ENCODE data around the gene TPM4. TPM values are rescaled to one million over a fixed set of nuclear protein-coding genes. Genes with fewer than 3 reads are reported as not detected.

TPM4 gene
- total RNA-seq, 2 donors from 2014 or later, result 964 to 1,096 TPM

DNA sequence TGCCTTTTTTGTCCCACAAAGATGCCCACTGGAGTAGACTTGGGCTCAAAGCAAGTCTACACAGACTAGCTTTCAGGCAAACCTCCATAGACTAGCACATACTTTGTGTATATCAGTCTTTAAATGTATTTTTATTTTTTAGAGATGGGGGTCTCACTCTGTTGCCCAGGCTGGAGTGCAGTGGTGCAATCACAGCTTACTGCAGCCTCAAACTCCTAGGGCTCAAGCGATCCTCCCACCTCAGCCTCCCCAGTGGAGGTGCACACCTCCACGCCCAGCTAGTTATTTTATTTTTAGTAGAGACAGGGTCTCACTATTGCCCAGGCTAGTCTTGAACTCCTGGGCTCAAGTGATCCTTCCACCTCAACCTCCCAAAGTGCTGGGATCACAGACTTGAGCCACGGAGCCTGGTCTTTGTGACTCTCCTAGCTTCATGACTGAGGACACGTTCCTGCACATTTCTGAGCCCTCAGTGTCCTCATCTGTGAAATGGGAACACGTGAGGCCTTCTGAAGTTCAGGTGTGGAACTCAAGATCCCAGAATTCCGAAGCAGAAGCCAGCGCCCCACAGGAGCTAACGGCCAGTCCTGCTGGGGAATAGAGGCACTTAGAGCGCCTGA is 5.1 kb upstream of the TPM4 start:
- DNase-seq (ENCODE audit: low spot score), result no peak
- Histone ChIP-seq H3K4me1 (ENCODE audit: control insufficient read depth in 1 of 2, low read depth in 2 of 2) (peaks cover 19 to 57% of the 10 kb centered on the region in 2 donors), H3K4me3 (peak overlapping the region; percentile 94)

GRCh38 chr19:16073481-16073880 is 2.8 kb upstream of the TPM4 start:
- ATAC-seq (ENCODE audit: insufficient number of reproducible peaks, low FRiP score, low read depth), result no peak
- H3K27me3 ChIP-seq (replicated peaks; ENCODE audit: insufficient read depth), result no peaks in the 10 kb centered on the region
- H3K4me1 ChIP-seq (ENCODE audit: control insufficient read depth in 1 of 2, low read depth in 2 of 2), result peaks cover 20 to 55% of the 10 kb centered on the region in 2 donors
- H3K9me3 ChIP-seq, result no peaks in the 10 kb centered on the region
- H3K36me3 ChIP-seq, result peaks cover 8% of the 10 kb centered on the region
- DNase-seq (ENCODE audit: low spot score), result no peak
- TF ChIP-seq CTCF (IDR thresholded peaks at IDR 0.05), result no peak
- no peak overlapping the region for H3K4me3 ChIP-seq
- H3K27ac ChIP-seq, result peak overlapping the region; percentile 79 to 97

More for the DNA sequence above, 5.1 kb upstream of the TPM4 start:
- no peak for ATAC-seq (ENCODE audit: insufficient number of reproducible peaks, low FRiP score, low read depth)
- Histone ChIP-seq H3K27ac (peak overlapping the region; percentile 79 to 97), H3K27me3 (replicated peaks; ENCODE audit: insufficient read depth) (no peaks in the 10 kb centered on the region), H3K36me3 (peaks cover 8% of the 10 kb centered on the region), H3K9me3 (no peaks in the 10 kb centered on the region)
- TF ChIP-seq CTCF (IDR thresholded peaks at IDR 0.05), result no peak

- DNase-seq (ENCODE audit: low spot score), result no peak
- no peak for ATAC-seq (ENCODE audit: insufficient number of reproducible peaks, low FRiP score, low read depth)
- Histone ChIP-seq H3K4me3 (no peak overlapping the region), H3K36me3 (peaks cover 8% of the 10 kb centered on the region), H3K4me1 (ENCODE audit: control insufficient read depth in 1 of 2, low read depth in 2 of 2) (peaks cover 20 to 55% of the 10 kb centered on the region in 2 donors), H3K27me3 (replicated peaks; ENCODE audit: insufficient read depth) (no peaks in the 10 kb centered on the region), H3K9me3 (no peaks in the 10 kb centered on the region), H3K27ac (peak overlapping the region; percentile 99 to 100)
- no peak for TF ChIP-seq CTCF (IDR thresholded peaks at IDR 0.05)
Observed at GRCh38 chr19:16073988-16074387, 2.3 kb upstream of the TPM4 start.

DNA sequence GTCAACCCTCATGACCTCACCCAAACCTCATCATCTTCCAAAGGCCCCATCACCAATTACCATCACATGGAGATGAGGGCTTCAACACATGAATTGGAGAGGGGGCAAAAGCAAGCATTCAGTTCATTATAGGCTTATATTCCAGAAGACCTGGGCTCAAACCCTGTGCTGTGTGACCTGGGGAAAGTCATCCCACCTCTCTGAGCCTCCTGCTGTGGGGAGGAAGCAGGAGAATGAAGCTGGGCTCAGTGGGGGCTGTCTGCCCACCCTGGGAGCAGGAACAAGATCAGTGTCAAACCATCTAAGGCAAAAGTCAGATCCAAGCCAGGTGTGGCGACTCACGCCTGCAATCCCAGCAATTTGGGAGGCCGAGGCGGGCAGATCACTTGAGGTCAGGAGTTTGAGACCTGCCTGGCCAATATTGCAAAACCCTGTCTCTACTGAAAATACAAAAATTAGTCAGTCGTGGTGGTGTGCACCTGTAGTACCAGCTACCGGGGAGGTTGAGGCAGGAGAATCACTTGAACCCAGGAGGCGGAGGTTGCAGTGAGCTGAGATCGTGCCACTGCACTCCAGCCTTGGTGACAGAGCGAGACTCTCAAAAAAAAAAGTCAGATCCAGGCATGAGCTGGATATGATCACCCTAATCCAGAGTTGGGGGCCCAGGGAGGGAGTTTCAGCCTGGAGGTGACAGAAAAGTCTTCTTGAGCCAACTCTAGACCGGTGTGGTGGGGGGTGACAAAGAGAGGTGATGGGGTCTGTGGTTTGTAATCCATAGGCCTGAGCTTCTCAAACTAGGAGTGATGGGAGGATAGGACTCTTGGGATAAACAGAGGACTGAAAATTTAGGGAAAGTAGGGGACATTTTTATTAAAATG is 1.6 kb upstream of the TPM4 start:
- peaks cover 8% of the 10 kb centered on the region for H3K36me3 ChIP-seq
- H3K27me3 ChIP-seq (replicated peaks; ENCODE audit: insufficient read depth), result no peaks in the 10 kb centered on the region
- DNase-seq (ENCODE audit: low spot score), result no peak
- ATAC-seq (ENCODE audit: insufficient number of reproducible peaks, low FRiP score, low read depth), result no peak
- TF ChIP-seq CTCF (IDR thresholded peaks at IDR 0.05), result no peak
- H3K4me1 ChIP-seq (ENCODE audit: control insufficient read depth in 1 of 2, low read depth in 2 of 2), result peaks cover 25 to 63% of the 10 kb centered on the region in 2 donors
- no peaks in the 10 kb centered on the region for H3K9me3 ChIP-seq
- H3K27ac ChIP-seq, result peak overlapping the region; percentile 99 to 100
- peak overlapping the region; percentile 94 for H3K4me3 ChIP-seq

DNA sequence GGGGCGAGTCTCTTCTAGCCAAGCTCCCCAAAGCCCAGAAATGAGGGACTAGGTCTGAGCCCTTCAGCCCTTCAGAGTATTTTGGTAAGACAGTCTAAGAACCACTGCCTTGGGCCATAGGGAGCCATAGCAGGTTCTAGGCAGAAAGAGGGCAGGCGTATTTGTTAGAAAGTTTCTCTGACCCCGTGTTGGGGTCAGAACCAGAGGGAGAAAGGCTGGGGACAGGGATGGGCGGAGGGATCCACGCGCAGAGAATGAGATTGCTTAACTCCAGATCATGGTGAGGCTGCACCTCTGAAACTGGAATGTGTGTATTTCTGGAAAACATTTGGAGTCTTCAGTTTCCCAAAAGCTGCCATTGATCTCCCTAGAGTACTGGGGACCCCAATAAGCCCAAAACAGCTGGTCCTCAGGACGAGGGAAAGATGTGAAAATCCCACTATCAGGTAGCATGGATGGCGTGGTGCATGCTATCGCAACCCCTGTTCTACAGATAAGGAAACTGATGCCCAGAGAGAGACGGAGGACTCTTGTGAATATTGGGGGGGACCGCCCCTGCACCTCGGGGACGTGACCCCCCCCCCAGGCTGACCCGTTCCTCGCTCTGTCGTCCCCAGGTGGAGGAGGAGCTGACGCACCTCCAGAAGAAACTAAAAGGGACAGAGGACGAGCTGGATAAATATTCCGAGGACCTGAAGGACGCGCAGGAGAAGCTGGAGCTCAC is 703 bp upstream of the TPM4 start:
- H3K4me1 ChIP-seq (ENCODE audit: control insufficient read depth in 1 of 2, low read depth in 2 of 2), result peaks cover 34 to 66% of the 10 kb centered on the region in 2 donors
- ATAC-seq (ENCODE audit: insufficient number of reproducible peaks, low FRiP score, low read depth) (no peak), DNase-seq (ENCODE audit: low spot score) (no peak)
- no peak for TF ChIP-seq CTCF (IDR thresholded peaks at IDR 0.05)
- peak overlapping the region; percentile 94 for H3K4me3 ChIP-seq
- H3K9me3 ChIP-seq, result no peaks in the 10 kb centered on the region
- H3K27ac ChIP-seq, result peak overlapping the region; percentile 99 to 100
- peaks cover 8% of the 10 kb centered on the region for H3K36me3 ChIP-seq
- H3K27me3 ChIP-seq (replicated peaks; ENCODE audit: insufficient read depth), result no peaks in the 10 kb centered on the region
